ENCODE measurements around the gene GSS.

DNA sequence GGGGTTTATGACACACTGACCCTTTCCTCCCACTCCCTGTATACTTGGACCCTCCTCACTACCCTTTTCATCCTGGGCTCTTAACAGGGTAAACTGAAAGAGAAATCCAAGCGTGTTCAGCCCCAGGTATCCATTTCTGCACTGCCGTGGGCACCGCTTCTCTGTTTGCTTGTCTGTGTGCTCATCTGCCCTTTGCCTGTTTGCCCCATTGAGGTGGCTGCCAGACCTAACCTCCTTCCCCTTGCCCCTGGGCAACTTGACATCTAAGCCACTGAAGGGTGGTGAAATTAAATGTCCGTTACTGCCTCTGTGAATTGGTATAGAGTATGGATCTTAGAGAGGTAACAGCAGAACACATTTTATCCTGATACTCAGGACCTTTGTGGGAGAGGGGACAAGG lies 40.5 kb downstream of the GSS start:
- no peak for TF ChIP-seq EZH2 (IDR thresholded peaks at IDR 0.05; ENCODE audit: borderline replicate concordance, low read depth, low read length, severe bottlenecking)
- TF ChIP-seq, protein P1, sequence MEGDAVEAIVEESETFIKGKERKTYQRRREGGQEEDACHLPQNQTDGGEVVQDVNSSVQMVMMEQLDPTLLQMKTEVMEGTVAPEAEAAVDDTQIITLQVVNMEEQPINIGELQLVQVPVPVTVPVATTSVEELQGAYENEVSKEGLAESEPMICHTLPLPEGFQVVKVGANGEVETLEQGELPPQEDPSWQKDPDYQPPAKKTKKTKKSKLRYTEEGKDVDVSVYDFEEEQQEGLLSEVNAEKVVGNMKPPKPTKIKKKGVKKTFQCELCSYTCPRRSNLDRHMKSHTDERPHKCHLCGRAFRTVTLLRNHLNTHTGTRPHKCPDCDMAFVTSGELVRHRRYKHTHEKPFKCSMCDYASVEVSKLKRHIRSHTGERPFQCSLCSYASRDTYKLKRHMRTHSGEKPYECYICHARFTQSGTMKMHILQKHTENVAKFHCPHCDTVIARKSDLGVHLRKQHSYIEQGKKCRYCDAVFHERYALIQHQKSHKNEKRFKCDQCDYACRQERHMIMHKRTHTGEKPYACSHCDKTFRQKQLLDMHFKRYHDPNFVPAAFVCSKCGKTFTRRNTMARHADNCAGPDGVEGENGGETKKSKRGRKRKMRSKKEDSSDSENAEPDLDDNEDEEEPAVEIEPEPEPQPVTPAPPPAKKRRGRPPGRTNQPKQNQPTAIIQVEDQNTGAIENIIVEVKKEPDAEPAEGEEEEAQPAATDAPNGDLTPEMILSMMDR (IDR thresholded peaks at IDR 0.05; ENCODE audit: extremely low read depth in 1 of 2, insufficient read depth in 1 of 2, low read depth in 1 of 2, low read length in 2 of 2): no peak
- TF ChIP-seq POLR2AphosphoS5 (IDR thresholded peaks at IDR 0.05; ENCODE audit: insufficient read depth, low read depth, low read length): no peak
- TF ChIP-seq GATA2 (IDR thresholded peaks at IDR 0.05; ENCODE audit: insufficient read depth, insufficient read length, low read depth, low read length): no peak
- no peak for TF ChIP-seq POLR2A (IDR thresholded peaks at IDR 0.05; ENCODE audit: low read depth, low read length)
- TF ChIP-seq JUN (IDR thresholded peaks at IDR 0.05; ENCODE audit: borderline replicate concordance, insufficient read depth, insufficient read length, low read depth): no peak

Data from endothelial cell of umbilical vein (primary cell).